Tibial artery (tissue), 4 donors: ENCODE measurements around the gene ERBB2.

Experiments used
- DNase-seq, 2 donors: peaks; one replicate each; pipeline ENCODE4 v3.0.0-alpha.2; 2019
- H3K27ac ChIP-seq, 2 donors: fragments of 200-600 bp; sonication (generic) in 1 of 2; 1 replicate in 1 of 2; 2 replicates in 1 of 2; pipeline ENCODE4 v1.5.1; 2018 to 2019; ENCODE audit warnings: mild to moderate bottlenecking in 1 of 2
- H3K27me3 ChIP-seq, 2 donors: fragments of 200-600 bp; sonication (generic) in 1 of 2; one replicate each; pipeline versions ENCODE4 v1.5.1 to v1.6.0; 2016 to 2019
- H3K36me3 ChIP-seq, 3 donors: fragments of 200-600 bp; sonication (generic) in 2 of 3; one replicate each; pipeline ENCODE4 v1.5.1; 2016 to 2019; ENCODE audit warnings: mild to moderate bottlenecking in 2 of 3
- H3K4me1 ChIP-seq, 4 donors: fragments of 200-600 bp; sonication (generic) in 2 of 4; 1 replicate in 3 of 4; 2 replicates in 1 of 4; pipeline ENCODE4 v1.5.1; 2016 to 2019
- H3K4me3 ChIP-seq, 2 donors: fragments of 200-600 bp; sonication (generic) in 1 of 2; 1 replicate in 1 of 2; 2 replicates in 1 of 2; pipeline ENCODE4 v1.5.1; 2018 to 2019; ENCODE audit warnings: mild to moderate bottlenecking in 2 of 2
- H3K9me3 ChIP-seq, 3 donors: fragments of 200-600 bp; sonication (generic) in 1 of 3; one replicate each; pipeline ENCODE4 v1.5.1; 2016 to 2019
- CTCF ChIP-seq, 2 experiments: fragments of 200-600 bp in 1 of 2; fragments of 450-650 bp in 1 of 2; IDR thresholded peaks; one replicate each; pipeline ENCODE4 v1.5.1; 2017 to 2019; ENCODE audit warnings: antibody characterized with exemption in 2 of 2, mild to moderate bottlenecking in 1 of 2, moderate library complexity in 1 of 2
- intact Hi-C: fragments of 100-400 bp; cut with DNase I; formaldehyde crosslinking; loops from one replicate; pipeline ENCODE4 v1.15.0; 2023; ENCODE audit warnings: low total_unique reads

The ERBB2 gene

DNA sequence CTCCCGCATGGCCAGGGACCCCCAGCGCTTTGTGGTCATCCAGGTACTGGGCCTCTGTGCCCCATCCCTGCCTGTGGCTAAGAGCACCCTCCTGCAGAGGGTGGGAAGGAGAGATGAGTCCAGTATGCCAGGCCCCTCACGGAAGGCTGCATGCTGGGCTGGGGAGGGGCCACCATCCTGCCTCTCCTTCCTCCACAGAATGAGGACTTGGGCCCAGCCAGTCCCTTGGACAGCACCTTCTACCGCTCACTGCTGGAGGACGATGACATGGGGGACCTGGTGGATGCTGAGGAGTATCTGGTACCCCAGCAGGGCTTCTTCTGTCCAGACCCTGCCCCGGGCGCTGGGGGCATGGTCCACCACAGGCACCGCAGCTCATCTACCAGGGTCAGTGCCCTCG lies 26.8 kb downstream of the ERBB2 start:
- no peak for DNase-seq
- no peak for TF ChIP-seq CTCF (IDR thresholded peaks at IDR 0.05)
- Histone ChIP-seq H3K9me3 (no peaks in the 10 kb centered on the region), H3K36me3 (peaks cover 44 to 77% (median 60%) of the 10 kb centered on the region in 3 donors), H3K4me3 (no peak overlapping the region), H3K27ac (no peak overlapping the region), H3K27me3 (no peaks in the 10 kb centered on the region), H3K4me1 (peaks cover 0 to 15% (median 10%) of the 10 kb centered on the region in 4 donors)
- intact Hi-C loops, result no loop called here

GRCh38 chr17:39727556-39727955 lies 27.7 kb downstream of the ERBB2 start:
- intact Hi-C loops, result no loop called here

DNA sequence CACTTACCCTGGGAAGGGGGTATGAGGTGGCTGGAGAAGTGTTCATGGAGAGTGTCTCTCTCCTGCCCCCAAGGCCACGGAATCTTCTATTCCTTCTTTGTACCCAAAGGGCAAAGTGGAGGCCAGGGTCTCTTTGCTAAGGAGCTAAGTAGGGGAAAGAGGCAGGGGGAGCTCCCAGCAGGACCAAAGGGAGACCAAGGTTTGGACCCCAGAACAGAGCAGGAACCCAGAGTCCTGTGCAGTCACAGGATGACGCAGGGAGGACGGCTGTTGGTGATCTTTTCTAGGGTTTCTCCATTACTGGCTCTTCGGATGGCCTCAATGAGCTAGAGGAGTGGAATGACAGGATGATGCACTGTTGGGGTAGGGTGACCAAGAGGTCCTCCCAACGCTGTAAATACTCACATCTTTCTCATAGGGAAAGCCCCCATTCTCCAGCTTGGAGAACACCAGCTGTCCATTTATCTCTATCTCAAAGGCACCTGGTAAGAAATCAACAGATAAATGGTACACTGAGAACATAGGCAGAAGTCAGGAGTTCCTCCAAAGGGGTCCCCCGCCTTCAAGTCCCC lies 29.5 kb downstream of the ERBB2 start:
- DNase-seq, result no peak
- Histone ChIP-seq H3K4me3 (peak overlapping the region; percentile 73 to 82), H3K27ac (peak overlapping the region; percentile 85 to 91), H3K9me3 (no peaks in the 10 kb centered on the region), H3K4me1 (peaks cover 0 to 15% (median 10%) of the 10 kb centered on the region in 4 donors), H3K27me3 (no peaks in the 10 kb centered on the region), H3K36me3 (peaks cover 23 to 49% (median 41%) of the 10 kb centered on the region in 3 donors)
- intact Hi-C loops, result no loop called here
- no peak for TF ChIP-seq CTCF (IDR thresholded peaks at IDR 0.05)

More at GRCh38 chr17:39727556-39727955, 27.7 kb downstream of the ERBB2 start:
- DNase-seq, result no peak
- Histone ChIP-seq H3K27ac (no peak overlapping the region), H3K4me1 (peaks cover 0 to 15% (median 10%) of the 10 kb centered on the region in 4 donors), H3K9me3 (no peaks in the 10 kb centered on the region), H3K4me3 (no peak overlapping the region), H3K36me3 (peaks cover 35 to 67% (median 53%) of the 10 kb centered on the region in 3 donors), H3K27me3 (no peaks in the 10 kb centered on the region)
- TF ChIP-seq CTCF (IDR thresholded peaks at IDR 0.05), result no peak

DNA sequence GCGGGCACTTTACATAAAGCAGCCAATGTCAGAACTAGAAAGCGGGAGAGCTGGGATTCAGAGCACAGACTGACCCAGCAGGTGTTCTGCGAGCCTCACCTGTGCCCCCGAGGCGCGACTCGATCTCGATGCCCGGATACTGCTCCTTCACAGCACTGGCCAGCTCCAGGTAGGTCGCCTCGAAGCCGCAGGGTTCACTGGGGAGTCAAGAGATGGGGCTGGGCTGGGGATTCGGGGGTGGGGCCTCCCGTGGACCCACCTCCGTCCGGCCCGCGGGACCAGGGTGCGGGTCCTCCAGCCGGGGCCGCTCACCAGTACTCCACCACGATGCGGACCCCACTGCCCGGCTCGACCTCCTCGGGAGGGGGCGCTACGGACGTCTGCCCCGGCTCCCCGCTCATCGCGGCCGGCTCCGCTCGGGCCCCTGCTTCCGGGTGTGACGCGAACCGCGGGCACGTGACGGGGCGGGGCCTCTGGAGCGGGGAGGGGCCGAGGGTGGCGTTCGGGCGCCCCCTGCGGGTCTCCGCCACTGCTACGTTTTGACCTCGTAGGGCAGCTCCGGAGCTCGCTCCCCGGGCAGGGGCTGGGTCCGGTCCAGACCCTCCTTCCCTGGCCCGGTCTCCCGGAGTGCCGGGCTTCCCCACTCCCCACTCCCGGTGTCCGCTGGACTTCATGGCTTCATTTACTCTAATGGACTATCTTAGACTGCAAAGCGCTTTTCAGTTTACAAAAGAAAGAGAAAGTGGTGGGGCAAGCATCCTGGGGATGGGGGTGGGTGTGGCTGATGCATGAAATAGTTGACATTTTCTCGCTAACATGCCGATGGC lies 30.4 kb downstream of the ERBB2 start, which contains the start of gene MIEN1:
MIEN1 (minus strand) TSS at position 438 of the 827 bp plus-strand sequence; CDS start at position 401, 37 bp downstream.
- Histone ChIP-seq H3K36me3 (peaks cover 13 to 40% (median 31%) of the 10 kb centered on the region in 3 donors), H3K4me3 (peak within 1 kb of the TSS; percentile 73 to 82), H3K27ac (peak within 1 kb of the TSS; percentile 85 to 91), H3K4me1 (peaks cover 0 to 15% (median 10%) of the 10 kb centered on the region in 4 donors), H3K9me3 (no peaks in the 10 kb centered on the region), H3K27me3 (no peaks in the 10 kb centered on the region)
- TF ChIP-seq CTCF (IDR thresholded peaks at IDR 0.05), result peak; percentile 90 to 96
- peak; percentile 85 to 94 for DNase-seq
- intact Hi-C loops, result loop anchor here (5.0 kb wide), 1 partner anchor 108 kb away; no protein-coding TSS in a partner anchor

- Histone ChIP-seq H3K27ac (no peak overlapping the region), H3K4me1 (peaks cover 0 to 20% (median 11%) of the 10 kb centered on the region in 4 donors), H3K9me3 (no peaks in the 10 kb centered on the region), H3K36me3 (peaks cover 0 to 17% (median 12%) of the 10 kb centered on the region in 3 donors), H3K4me3 (no peak overlapping the region), H3K27me3 (peaks cover 3 to 21% of the 10 kb centered on the region in 2 donors)
- no peak for TF ChIP-seq CTCF (IDR thresholded peaks at IDR 0.05)
- intact Hi-C loops, result loop anchor here (2.0 to 5.0 kb wide), 2 partner anchors 20 to 110 kb away; no protein-coding TSS in a partner anchor
- no peak for DNase-seq
Observed at GRCh38 chr17:39732586-39732985, 32.7 kb downstream of the ERBB2 start.
